ENCODE measurements around the gene CYB561D1. TPM values are rescaled to one million over a fixed set of nuclear protein-coding genes. Genes with fewer than 3 reads are reported as not detected.

Gene CYB561D1
- polyA plus RNA-seq, 1 donor (not counting 4 experiments of a cell fraction or from before 2014, with no cell fraction given) = 4.9 TPM

DNA sequence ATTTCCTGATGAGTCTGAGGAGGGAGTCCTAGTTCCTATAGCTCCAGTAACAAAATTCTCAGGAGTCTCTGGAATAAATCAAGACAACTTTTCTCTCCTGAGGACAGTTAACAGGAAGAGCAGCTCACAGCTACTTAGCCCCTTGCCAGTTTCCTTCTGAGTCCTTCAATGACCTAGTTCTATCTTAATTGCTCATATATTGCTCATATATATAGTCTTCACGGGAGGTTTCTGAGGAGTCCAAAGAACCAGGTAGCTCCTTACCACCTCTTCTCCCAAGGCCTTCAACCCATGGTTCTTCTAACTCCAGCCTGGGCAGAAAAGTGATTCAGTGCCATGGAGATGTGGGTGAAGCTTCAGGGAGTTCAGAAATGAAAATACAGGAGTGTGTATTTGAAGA is 11.1 kb downstream of the CYB561D1 start:
- H3K27me3 ChIP-seq (ENCODE audit: control insufficient read depth, extremely low read depth, insufficient read depth, low read length) = peaks cover 12% of the 10 kb centered on the region
- DNase-seq (ENCODE audit: low read depth, low spot score) (no peak), FAIRE-seq (no peak)
- no peak overlapping the region for H2AFZ ChIP-seq (ENCODE audit: control insufficient read depth, low read length)
- peaks cover 3% of the 10 kb centered on the region for H3K4me1 ChIP-seq (ENCODE audit: control insufficient read depth, extremely low read depth, insufficient read depth, low read length)
- H3K36me3 ChIP-seq (ENCODE audit: control insufficient read depth in 2 of 2, extremely low read depth in 1 of 2, insufficient read depth in 2 of 2, low read length in 2 of 2) = peaks cover 0 to 1% of the 10 kb centered on the region in 2 experiments
- no peaks in the 10 kb centered on the region for H4K20me1 ChIP-seq (ENCODE audit: control insufficient read depth, extremely low read depth, insufficient read depth, low read length)
- no peak overlapping the region for H3K9ac ChIP-seq (ENCODE audit: control insufficient read depth, extremely low read depth, insufficient read depth, low read length)
- no peaks in the 10 kb centered on the region for H3K9me3 ChIP-seq (ENCODE audit: control insufficient read depth, low read depth, low read length)
- H3K9me1 ChIP-seq (ENCODE audit: control insufficient read depth, extremely low read depth, insufficient read depth, low read length) = no peaks in the 10 kb centered on the region
- no peak overlapping the region for H3K27ac ChIP-seq (ENCODE audit: control insufficient read depth, insufficient read depth, low read length)
- H3K79me2 ChIP-seq (ENCODE audit: control insufficient read depth, insufficient read depth, low read length) = no peaks in the 10 kb centered on the region
- no peak overlapping the region for H3K4me2 ChIP-seq (ENCODE audit: control insufficient read depth, extremely low read depth, insufficient read depth, low read depth, low read length)
- dilution Hi-C loops (cut with MboI; ENCODE audit: extremely low pct_ligation_motif_present, low sequenced_read_pairs) = no loop called here
- no peak for TF ChIP-seq EZH2 (IDR thresholded peaks at IDR 0.05; ENCODE audit: low read length)
- TF ChIP-seq, protein P1, sequence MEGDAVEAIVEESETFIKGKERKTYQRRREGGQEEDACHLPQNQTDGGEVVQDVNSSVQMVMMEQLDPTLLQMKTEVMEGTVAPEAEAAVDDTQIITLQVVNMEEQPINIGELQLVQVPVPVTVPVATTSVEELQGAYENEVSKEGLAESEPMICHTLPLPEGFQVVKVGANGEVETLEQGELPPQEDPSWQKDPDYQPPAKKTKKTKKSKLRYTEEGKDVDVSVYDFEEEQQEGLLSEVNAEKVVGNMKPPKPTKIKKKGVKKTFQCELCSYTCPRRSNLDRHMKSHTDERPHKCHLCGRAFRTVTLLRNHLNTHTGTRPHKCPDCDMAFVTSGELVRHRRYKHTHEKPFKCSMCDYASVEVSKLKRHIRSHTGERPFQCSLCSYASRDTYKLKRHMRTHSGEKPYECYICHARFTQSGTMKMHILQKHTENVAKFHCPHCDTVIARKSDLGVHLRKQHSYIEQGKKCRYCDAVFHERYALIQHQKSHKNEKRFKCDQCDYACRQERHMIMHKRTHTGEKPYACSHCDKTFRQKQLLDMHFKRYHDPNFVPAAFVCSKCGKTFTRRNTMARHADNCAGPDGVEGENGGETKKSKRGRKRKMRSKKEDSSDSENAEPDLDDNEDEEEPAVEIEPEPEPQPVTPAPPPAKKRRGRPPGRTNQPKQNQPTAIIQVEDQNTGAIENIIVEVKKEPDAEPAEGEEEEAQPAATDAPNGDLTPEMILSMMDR (optimal IDR thresholded peaks at IDR 0.05 in 1 of 3, IDR thresholded peaks at IDR 0.05 in 1 of 3, conservative IDR thresholded peaks at IDR 0.05 in 1 of 3; ENCODE audit: extremely low read depth in 1 of 3, insufficient read depth in 2 of 3, low read length in 3 of 3) = no peak
- no peak overlapping the region for H3K4me3 ChIP-seq (ENCODE audit: control insufficient read depth in 2 of 3, extremely low read depth in 1 of 3, insufficient read depth in 2 of 3, low read depth in 1 of 3, low read length in 3 of 3)

DNA sequence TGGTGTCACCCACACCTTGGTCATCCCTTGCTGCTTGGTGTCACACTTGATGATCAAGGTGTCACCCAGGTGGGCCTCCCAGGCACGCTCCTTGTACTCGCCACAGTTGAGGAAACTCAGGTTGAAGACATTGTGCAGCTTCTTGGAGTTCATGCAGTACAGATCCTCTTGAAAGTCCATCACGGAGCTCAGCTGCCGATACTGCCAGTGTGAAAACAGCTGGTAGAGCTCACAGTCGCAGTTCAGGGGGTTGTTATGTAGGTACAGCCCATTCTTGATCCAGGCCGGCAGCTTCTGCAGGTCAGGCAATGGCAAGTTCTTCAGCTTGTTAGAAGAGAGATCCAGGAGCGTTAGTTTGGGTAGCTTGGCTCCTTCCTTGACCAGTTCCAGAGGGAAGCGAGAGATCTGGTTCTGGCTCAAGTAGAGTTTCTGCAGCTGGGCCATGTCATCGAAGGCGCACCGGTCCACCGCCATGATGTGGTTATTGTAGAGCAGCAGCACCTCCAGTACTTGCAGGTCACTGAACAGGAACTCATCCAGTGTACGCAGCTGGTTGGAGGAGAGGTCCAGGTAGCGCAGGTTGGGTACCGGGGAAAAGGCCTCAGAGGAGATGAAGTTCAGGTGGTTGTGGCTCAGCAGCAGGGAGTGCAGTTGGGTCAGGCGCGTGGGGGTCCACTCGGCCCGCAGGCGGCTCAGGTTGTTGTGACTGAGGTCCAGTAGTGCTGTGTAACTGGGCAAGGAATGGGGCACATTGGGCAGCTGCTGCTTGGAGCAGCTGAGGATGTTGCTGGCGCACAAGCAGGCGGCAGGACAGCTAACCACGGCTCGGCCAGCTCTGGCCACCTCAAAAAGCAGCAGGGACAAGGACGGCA is 14.3 kb downstream of the CYB561D1 start:
- H3K36me3 ChIP-seq (ENCODE audit: control insufficient read depth in 2 of 2, extremely low read depth in 1 of 2, insufficient read depth in 2 of 2, low read length in 2 of 2) = no peaks in the 10 kb centered on the region
- no peak overlapping the region for H3K4me3 ChIP-seq (ENCODE audit: control insufficient read depth in 2 of 3, extremely low read depth in 1 of 3, insufficient read depth in 2 of 3, low read depth in 1 of 3, low read length in 3 of 3)
- H3K9me3 ChIP-seq (ENCODE audit: control insufficient read depth, low read depth, low read length) = no peaks in the 10 kb centered on the region
- no peaks in the 10 kb centered on the region for H3K79me2 ChIP-seq (ENCODE audit: control insufficient read depth, insufficient read depth, low read length)
- H3K4me2 ChIP-seq (ENCODE audit: control insufficient read depth, extremely low read depth, insufficient read depth, low read depth, low read length) = no peak overlapping the region
- H3K27ac ChIP-seq (ENCODE audit: control insufficient read depth, insufficient read depth, low read length) = no peak overlapping the region
- H3K9ac ChIP-seq (ENCODE audit: control insufficient read depth, extremely low read depth, insufficient read depth, low read length) = no peak overlapping the region
- no peak overlapping the region for H2AFZ ChIP-seq (ENCODE audit: control insufficient read depth, low read length)
- TF ChIP-seq, protein P1 (optimal IDR thresholded peaks at IDR 0.05 in 1 of 3, IDR thresholded peaks at IDR 0.05 in 1 of 3, conservative IDR thresholded peaks at IDR 0.05 in 1 of 3; ENCODE audit: extremely low read depth in 1 of 3, insufficient read depth in 2 of 3, low read length in 3 of 3) = no peak
- TF ChIP-seq EZH2 (IDR thresholded peaks at IDR 0.05; ENCODE audit: low read length) = no peak
- FAIRE-seq (no peak), DNase-seq (ENCODE audit: low read depth, low spot score) (no peak)
- H3K9me1 ChIP-seq (ENCODE audit: control insufficient read depth, extremely low read depth, insufficient read depth, low read length) = no peaks in the 10 kb centered on the region
- dilution Hi-C loops (cut with MboI; ENCODE audit: extremely low pct_ligation_motif_present, low sequenced_read_pairs) = no loop called here
- H4K20me1 ChIP-seq (ENCODE audit: control insufficient read depth, extremely low read depth, insufficient read depth, low read length) = no peaks in the 10 kb centered on the region
- peaks cover 27% of the 10 kb centered on the region for H3K27me3 ChIP-seq (ENCODE audit: control insufficient read depth, extremely low read depth, insufficient read depth, low read length)
- H3K4me1 ChIP-seq (ENCODE audit: control insufficient read depth, extremely low read depth, insufficient read depth, low read length) = peaks cover 2% of the 10 kb centered on the region

Data from keratinocyte (primary cell).